Parathyroid adenoma (tissue), 2 donors: ENCODE results near the gene LRBA.

Experiments
- H2AFZ ChIP-seq: fragments of 300-600 bp; sonication (generic); one replicate; pipeline ENCODE4 v1.7.0; 2017; ENCODE audit warnings: antibody characterized with exemption, mild to moderate bottlenecking
- H3K27ac ChIP-seq: fragments of 300-600 bp; sonication (generic); one replicate; pipeline ENCODE4 v1.7.0; 2017
- H3K27me3 ChIP-seq: fragments of 300-600 bp; sonication (generic); one replicate; pipeline ENCODE4 v1.7.0; 2017; ENCODE audit warnings: low read length; ENCODE audit not compliant: control insufficient read depth, insufficient read depth
- H3K36me3 ChIP-seq: fragments of 300-600 bp; sonication (generic); one replicate; pipeline ENCODE4 v1.7.0; 2017; ENCODE audit warnings: low read length; ENCODE audit not compliant: control insufficient read depth, insufficient read depth
- H3K4me1 ChIP-seq: fragments of 300-600 bp; sonication (generic); one replicate; pipeline ENCODE4 v1.7.0; 2017; ENCODE audit warnings: control low read depth
- H3K4me2 ChIP-seq: fragments of 300-600 bp; sonication (generic); one replicate; pipeline ENCODE4 v1.7.0; 2017; ENCODE audit warnings: low read length
- H3K4me3 ChIP-seq: fragments of 300-600 bp; sonication (generic); one replicate; pipeline ENCODE4 v1.7.0; 2017; ENCODE audit warnings: low read depth, low read length
- H3K79me2 ChIP-seq: fragments of 300-600 bp; sonication (generic); one replicate; pipeline ENCODE4 v1.7.0; 2017; ENCODE audit warnings: control low read depth
- H3K9ac ChIP-seq: fragments of 300-600 bp; sonication (generic); one replicate; pipeline ENCODE4 v1.7.0; 2017; ENCODE audit warnings: mild to moderate bottlenecking
- H3K9me3 ChIP-seq: fragments of 300-600 bp; sonication (generic); one replicate; pipeline ENCODE4 v1.7.0; 2017; ENCODE audit warnings: low read length; ENCODE audit not compliant: control insufficient read depth
- CTCF ChIP-seq: fragments of 300-600 bp; sonication (generic); IDR thresholded peaks from one replicate; pipeline ENCODE4 v1.7.0; 2017; ENCODE audit warnings: antibody characterized with exemption, mild to moderate bottlenecking
- donor health status: primary hyperparathyroidism.

LRBA gene

GRCh38 chr4:150216726-150217125, 798.4 kb downstream of the LRBA start:
- Histone ChIP-seq H3K9me3 (no peaks in the 10 kb centered on the region), H3K4me2 (no peak overlapping the region), H3K4me1 (no peaks in the 10 kb centered on the region), H3K27ac (no peak overlapping the region), H3K4me3 (no peak overlapping the region), H3K36me3 (no peaks in the 10 kb centered on the region), H2AFZ (no peak overlapping the region), H3K79me2 (no peaks in the 10 kb centered on the region), H3K9ac (no peak overlapping the region), H3K27me3 (no peaks in the 10 kb centered on the region)
- TF ChIP-seq CTCF: no peak

- no peak overlapping the region for H3K4me3 ChIP-seq
- no peaks in the 10 kb centered on the region for H3K79me2 ChIP-seq
- H3K4me2 ChIP-seq: no peak overlapping the region
- no peaks in the 10 kb centered on the region for H3K9me3 ChIP-seq
- no peak overlapping the region for H3K27ac ChIP-seq
- TF ChIP-seq CTCF: no peak
- no peaks in the 10 kb centered on the region for H3K27me3 ChIP-seq
- H2AFZ ChIP-seq: no peak overlapping the region
- no peaks in the 10 kb centered on the region for H3K36me3 ChIP-seq
- no peak overlapping the region for H3K9ac ChIP-seq
- H3K4me1 ChIP-seq: no peaks in the 10 kb centered on the region
These were observed 799.5 kb downstream of the LRBA start for GRCh38 chr4:150215601-150216000.
